Measurements from ENCODE around the gene ZBTB40. TPM values are rescaled to one million over a fixed set of nuclear protein-coding genes. Genes with fewer than 3 reads are reported as not detected.

ZBTB40 gene
- total and polyA plus RNA-seq, 2 of the 13 experiments (the other 11 are each of a cell fraction or from before 2014, with no cell fraction given): 8.8 to 16.5 TPM

DNA sequence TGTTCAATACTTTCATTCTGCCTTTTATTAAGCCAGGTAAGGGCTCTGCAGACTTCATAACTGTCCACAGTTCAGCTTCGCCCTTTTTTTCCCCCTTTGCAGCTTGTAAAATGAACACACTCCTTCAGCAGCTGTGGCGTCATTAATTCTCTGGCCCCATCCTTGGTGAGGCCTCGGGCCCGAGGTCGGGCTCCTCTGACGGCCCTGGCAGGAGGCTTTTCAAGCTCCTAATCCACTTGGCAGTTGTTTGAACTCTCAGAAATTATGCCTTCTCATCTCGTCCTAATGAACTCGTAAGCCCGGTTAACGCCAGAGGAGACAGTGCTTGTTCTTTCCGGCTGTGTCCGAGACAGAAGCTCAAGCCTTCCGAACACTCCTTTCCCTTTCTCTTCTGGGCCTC, 93.5 kb downstream of the ZBTB40 start:
- ChIA-PET CTCF (ENCODE audit: low intra/inter-chr PET ratio, low total read pairs) (no interaction called here), POLR2A (no interaction called here)
- BruUV-seq (replicated peaks): no TSS peak
- H3K9me3 ChIP-seq (ENCODE audit: low read length): no peaks in the 10 kb centered on the region
- no peak overlapping the region for H3K4me3 ChIP-seq (replicated peaks in 1 of 3; ENCODE audit: insufficient read depth in 1 of 3, low read depth in 2 of 3, low read length in 3 of 3)
- H3K27ac ChIP-seq (ENCODE audit: extremely low read length, insufficient read depth, low read length): no peak overlapping the region
- H2AFZ ChIP-seq (ENCODE audit: low read length): no peak overlapping the region
- H3K4me2 ChIP-seq (ENCODE audit: low read depth, low read length): no peak overlapping the region
- ATAC-seq: no peak
- WGBS (ENCODE audit: low lambda C conversion rate): 29% methylated on average over 13 of the region's 13 CpGs
- H3K4me1 ChIP-seq (ENCODE audit: insufficient read depth, low read length): peaks cover 17% of the 10 kb centered on the region
- no peak for TF ChIP-seq KDM2A (CRISPR knock-in tag; IDR thresholded peaks at IDR 0.05; ENCODE audit: borderline replicate concordance, low read depth)
- no peaks in the 10 kb centered on the region for H3K79me2 ChIP-seq (ENCODE audit: insufficient read depth, low read length)
- in situ Hi-C loops (cut with HindIII; ENCODE audit: extremely low pct_ligation_motif_present, low pct_unique_long_range_greater_than_20kb): no loop called here
- H3K9ac ChIP-seq (ENCODE audit: insufficient read depth, low read depth, low read length): no peak overlapping the region
- H3K36me3 ChIP-seq (replicated peaks in 1 of 2; ENCODE audit: control insufficient read depth in 1 of 2, insufficient read depth in 2 of 2, low read length in 2 of 2): no peaks in the 10 kb centered on the region
- peaks cover 9 to 48% of the 10 kb centered on the region in 2 experiments for H3K27me3 ChIP-seq (ENCODE audit: control insufficient read depth in 1 of 2, insufficient read depth in 2 of 2, low read length in 2 of 2)
- no peak for DNase-seq (ENCODE audit: low spot score)
- intact Hi-C loops (cut with micrococcal nuclease; ENCODE audit: unreplicated experiment): no loop called here
- no peak for FAIRE-seq
- no peaks in the 10 kb centered on the region for H4K20me1 ChIP-seq (ENCODE audit: insufficient read depth, low read length)

DNA sequence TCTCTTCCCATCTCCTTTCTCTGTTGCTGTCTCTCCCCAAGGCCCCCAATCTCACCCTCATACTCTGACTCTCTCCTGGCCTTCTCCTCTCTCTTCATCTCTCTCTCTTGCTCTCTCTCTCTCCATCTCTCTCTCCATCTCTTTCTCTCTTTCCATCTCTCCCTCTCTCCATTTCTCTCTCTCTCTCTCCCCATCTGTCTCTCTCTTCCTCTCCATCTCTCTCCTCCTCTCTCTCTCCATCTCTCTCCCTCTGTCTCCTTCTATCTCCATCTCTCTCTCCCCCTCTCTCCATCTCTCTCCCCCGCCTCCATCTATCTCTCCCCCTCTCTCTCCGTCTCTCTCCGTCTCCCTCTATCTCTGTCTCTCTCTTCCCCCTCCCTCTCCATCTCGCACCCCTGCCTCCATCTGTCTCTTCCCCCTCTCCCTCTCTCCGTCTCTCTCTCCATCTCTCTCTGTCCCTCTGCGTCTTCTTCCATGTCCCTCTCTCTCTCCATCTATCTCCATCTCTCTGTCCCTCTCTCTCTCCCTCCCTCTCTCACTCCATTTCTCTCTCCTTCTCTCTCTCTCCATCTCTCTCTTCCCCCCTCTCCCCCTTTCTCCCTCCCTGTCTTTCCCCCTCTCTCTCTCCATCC, 95.7 kb downstream of the ZBTB40 start:
- H3K4me1 ChIP-seq (ENCODE audit: insufficient read depth, low read length): peaks cover 17% of the 10 kb centered on the region
- no peak overlapping the region for H3K4me2 ChIP-seq (ENCODE audit: low read depth, low read length)
- H2AFZ ChIP-seq (ENCODE audit: low read length): no peak overlapping the region
- H3K36me3 ChIP-seq (replicated peaks in 1 of 2; ENCODE audit: control insufficient read depth in 1 of 2, insufficient read depth in 2 of 2, low read length in 2 of 2): no peaks in the 10 kb centered on the region
- H3K9me3 ChIP-seq (ENCODE audit: low read length): no peaks in the 10 kb centered on the region
- FAIRE-seq (no peak), DNase-seq (ENCODE audit: low spot score) (no peak), ATAC-seq (no peak)
- no peak overlapping the region for H3K4me3 ChIP-seq (replicated peaks in 1 of 3; ENCODE audit: insufficient read depth in 1 of 3, low read depth in 2 of 3, low read length in 3 of 3)
- CTCF ChIA-PET (ENCODE audit: low intra/inter-chr PET ratio, low total read pairs): no interaction called here
- no peaks in the 10 kb centered on the region for H3K79me2 ChIP-seq (ENCODE audit: insufficient read depth, low read length)
- no peaks in the 10 kb centered on the region for H4K20me1 ChIP-seq (ENCODE audit: insufficient read depth, low read length)
- WGBS (ENCODE audit: low lambda C conversion rate): 21% methylated on average over 6 of the region's 6 CpGs
- H3K27ac ChIP-seq (ENCODE audit: extremely low read length, insufficient read depth, low read length): no peak overlapping the region
- no TSS peak for BruUV-seq (replicated peaks)
- intact Hi-C loops (cut with micrococcal nuclease; ENCODE audit: unreplicated experiment): no loop called here
- POLR2A ChIA-PET: no interaction called here
- H3K9ac ChIP-seq (ENCODE audit: insufficient read depth, low read depth, low read length): no peak overlapping the region
- peaks cover 11 to 66% of the 10 kb centered on the region in 2 experiments for H3K27me3 ChIP-seq (ENCODE audit: control insufficient read depth in 1 of 2, insufficient read depth in 2 of 2, low read length in 2 of 2)
- in situ Hi-C loops (cut with HindIII; ENCODE audit: extremely low pct_ligation_motif_present, low pct_unique_long_range_greater_than_20kb): no loop called here
- TF ChIP-seq ZNF879 (CRISPR knock-in tag; IDR thresholded peaks at IDR 0.05) (no peak), ZNF367 (CRISPR knock-in tag; IDR thresholded peaks at IDR 0.05; ENCODE audit: borderline replicate concordance) (no peak), ZBTB20 (CRISPR knock-in tag; IDR thresholded peaks at IDR 0.05; ENCODE audit: borderline replicate concordance, low read depth) (no peak), RBM39 (IDR thresholded peaks at IDR 0.05; ENCODE audit: low read depth, low read length, poor library complexity, severe bottlenecking) (no peak), SCMH1 (CRISPR knock-in tag; IDR thresholded peaks at IDR 0.05; ENCODE audit: borderline replicate concordance) (no peak), ZBTB7A (CRISPR knock-in tag; IDR thresholded peaks at IDR 0.05) (no peak), HHEX (CRISPR knock-in tag; IDR thresholded peaks at IDR 0.05) (no peak), ZC3H13 (CRISPR knock-in tag; IDR thresholded peaks at IDR 0.05) (no peak), ZNF30 (CRISPR knock-in tag; IDR thresholded peaks at IDR 0.05) (no peak)
- TF ChIP-seq, protein P1, sequence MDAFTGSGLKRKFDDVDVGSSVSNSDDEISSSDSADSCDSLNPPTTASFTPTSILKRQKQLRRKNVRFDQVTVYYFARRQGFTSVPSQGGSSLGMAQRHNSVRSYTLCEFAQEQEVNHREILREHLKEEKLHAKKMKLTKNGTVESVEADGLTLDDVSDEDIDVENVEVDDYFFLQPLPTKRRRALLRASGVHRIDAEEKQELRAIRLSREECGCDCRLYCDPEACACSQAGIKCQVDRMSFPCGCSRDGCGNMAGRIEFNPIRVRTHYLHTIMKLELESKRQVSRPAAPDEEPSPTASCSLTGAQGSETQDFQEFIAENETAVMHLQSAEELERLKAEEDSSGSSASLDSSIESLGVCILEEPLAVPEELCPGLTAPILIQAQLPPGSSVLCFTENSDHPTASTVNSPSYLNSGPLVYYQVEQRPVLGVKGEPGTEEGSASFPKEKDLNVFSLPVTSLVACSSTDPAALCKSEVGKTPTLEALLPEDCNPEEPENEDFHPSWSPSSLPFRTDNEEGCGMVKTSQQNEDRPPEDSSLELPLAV (CRISPR knock-in tag; conservative IDR thresholded peaks at IDR 0.05; ENCODE audit: low read depth): no peak
- TF ChIP-seq, protein P2, sequence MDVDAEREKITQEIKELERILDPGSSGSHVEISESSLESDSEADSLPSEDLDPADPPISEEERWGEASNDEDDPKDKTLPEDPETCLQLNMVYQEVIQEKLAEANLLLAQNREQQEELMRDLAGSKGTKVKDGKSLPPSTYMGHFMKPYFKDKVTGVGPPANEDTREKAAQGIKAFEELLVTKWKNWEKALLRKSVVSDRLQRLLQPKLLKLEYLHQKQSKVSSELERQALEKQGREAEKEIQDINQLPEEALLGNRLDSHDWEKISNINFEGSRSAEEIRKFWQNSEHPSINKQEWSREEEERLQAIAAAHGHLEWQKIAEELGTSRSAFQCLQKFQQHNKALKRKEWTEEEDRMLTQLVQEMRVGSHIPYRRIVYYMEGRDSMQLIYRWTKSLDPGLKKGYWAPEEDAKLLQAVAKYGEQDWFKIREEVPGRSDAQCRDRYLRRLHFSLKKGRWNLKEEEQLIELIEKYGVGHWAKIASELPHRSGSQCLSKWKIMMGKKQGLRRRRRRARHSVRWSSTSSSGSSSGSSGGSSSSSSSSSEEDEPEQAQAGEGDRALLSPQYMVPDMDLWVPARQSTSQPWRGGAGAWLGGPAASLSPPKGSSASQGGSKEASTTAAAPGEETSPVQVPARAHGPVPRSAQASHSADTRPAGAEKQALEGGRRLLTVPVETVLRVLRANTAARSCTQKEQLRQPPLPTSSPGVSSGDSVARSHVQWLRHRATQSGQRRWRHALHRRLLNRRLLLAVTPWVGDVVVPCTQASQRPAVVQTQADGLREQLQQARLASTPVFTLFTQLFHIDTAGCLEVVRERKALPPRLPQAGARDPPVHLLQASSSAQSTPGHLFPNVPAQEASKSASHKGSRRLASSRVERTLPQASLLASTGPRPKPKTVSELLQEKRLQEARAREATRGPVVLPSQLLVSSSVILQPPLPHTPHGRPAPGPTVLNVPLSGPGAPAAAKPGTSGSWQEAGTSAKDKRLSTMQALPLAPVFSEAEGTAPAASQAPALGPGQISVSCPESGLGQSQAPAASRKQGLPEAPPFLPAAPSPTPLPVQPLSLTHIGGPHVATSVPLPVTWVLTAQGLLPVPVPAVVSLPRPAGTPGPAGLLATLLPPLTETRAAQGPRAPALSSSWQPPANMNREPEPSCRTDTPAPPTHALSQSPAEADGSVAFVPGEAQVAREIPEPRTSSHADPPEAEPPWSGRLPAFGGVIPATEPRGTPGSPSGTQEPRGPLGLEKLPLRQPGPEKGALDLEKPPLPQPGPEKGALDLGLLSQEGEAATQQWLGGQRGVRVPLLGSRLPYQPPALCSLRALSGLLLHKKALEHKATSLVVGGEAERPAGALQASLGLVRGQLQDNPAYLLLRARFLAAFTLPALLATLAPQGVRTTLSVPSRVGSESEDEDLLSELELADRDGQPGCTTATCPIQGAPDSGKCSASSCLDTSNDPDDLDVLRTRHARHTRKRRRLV (CRISPR knock-in tag; IDR thresholded peaks at IDR 0.05): no peak

Data from HepG2 (cell line).